Mesendoderm (in vitro differentiated cells): Measurements from ENCODE around the gene S100A7.
"Not testable (repeated sequence)": the region's sequence is repeated elsewhere in the genome, so short reads cannot be mapped to it uniquely, and the experiment has no call there.

Source experiments
- DNase-seq: peaks from one replicate; pipeline ENCODE4 v3.0.0; 2013
- H2AK5ac ChIP-seq: 2 replicates; pipeline ENCODE4 v1.6.1; 2013; ENCODE audit warnings: low read length, inconsistent platforms
- H2BK120ac ChIP-seq: 2 replicates; pipeline ENCODE4 v1.6.1; 2013; ENCODE audit warnings: low read depth, mild to moderate bottlenecking, low read length, moderate library complexity, mixed read lengths
- H2BK15ac ChIP-seq: replicated peaks from 2 replicates; pipeline ENCODE4 v1.6.1; 2013; ENCODE audit warnings: low read depth, mild to moderate bottlenecking, moderate library complexity
- H2BK5ac ChIP-seq: 2 replicates; pipeline ENCODE4 v1.6.1; 2013; ENCODE audit warnings: low read length, inconsistent platforms
- H3K18ac ChIP-seq: 2 replicates; pipeline ENCODE4 v1.6.1; 2013; ENCODE audit warnings: mild to moderate bottlenecking, low read length, mixed read lengths
- H3K23ac ChIP-seq: one replicate; pipeline ENCODE4 v1.6.1; 2013; ENCODE audit warnings: low read length
- H3K27ac ChIP-seq: 2 replicates; pipeline ENCODE4 v1.5.1; 2013; ENCODE audit warnings: low read depth, mild to moderate bottlenecking, inconsistent platforms, low read length, moderate library complexity
- H3K27me3 ChIP-seq: 2 replicates; pipeline ENCODE4 v1.6.1; 2013; ENCODE audit warnings: low read length, control low read depth, mild to moderate bottlenecking, inconsistent platforms; ENCODE audit not compliant: insufficient read depth, poor library complexity
- H3K36me3 ChIP-seq: 2 replicates; pipeline ENCODE4 v1.6.1; 2013; ENCODE audit warnings: low read length, inconsistent platforms; ENCODE audit not compliant: control insufficient read depth, insufficient read depth
- H3K4ac ChIP-seq: one replicate; pipeline ENCODE4 v1.6.1; 2013; ENCODE audit warnings: low read depth, mild to moderate bottlenecking, low read length, moderate library complexity
- H3K4me1 ChIP-seq: 2 replicates; pipeline ENCODE4 v1.6.1; 2013; ENCODE audit warnings: low read depth, low read length, inconsistent platforms; ENCODE audit not compliant: control insufficient read depth
- H3K4me2 ChIP-seq: 2 replicates; pipeline ENCODE4 v1.6.1; 2013; ENCODE audit warnings: low read length
- H3K4me3 ChIP-seq: 2 replicates; pipeline ENCODE4 v1.5.1; 2013; ENCODE audit warnings: mild to moderate bottlenecking, low read length
- H3K56ac ChIP-seq: one replicate; pipeline ENCODE4 v1.6.1; 2013; ENCODE audit warnings: low read length
- H3K79me1 ChIP-seq: 2 replicates; pipeline ENCODE4 v1.6.1; 2013; ENCODE audit warnings: low read length, inconsistent platforms
- H3K79me2 ChIP-seq: 2 replicates; pipeline ENCODE4 v1.6.1; 2013; ENCODE audit warnings: mild to moderate bottlenecking, low read length; ENCODE audit not compliant: control insufficient read depth, insufficient read depth
- H3K9ac ChIP-seq: 2 replicates; pipeline ENCODE4 v1.6.1; 2013; ENCODE audit warnings: low read length, inconsistent platforms
- H4K5ac ChIP-seq: one replicate; pipeline ENCODE4 v1.6.1; 2013; ENCODE audit warnings: low read length
- H4K8ac ChIP-seq: one replicate; pipeline ENCODE4 v1.6.1; 2013; ENCODE audit warnings: low read depth, mild to moderate bottlenecking, control low read depth, low read length, moderate library complexity
- WGBS: extraction: QIAGEN DNeasy Blood & Tissue Kit; methylation state at CpG from one replicate; pipeline ENCODE4 v1.1.7; 2013; ENCODE audit warnings: low lambda C conversion rate, missing lambda C conversion rate; ENCODE audit not compliant: insufficient coverage; ENCODE audit errors: extremely low coverage; 5-methylcytosine and 5-hydroxymethylcytosine counted together

Gene S100A7

DNA sequence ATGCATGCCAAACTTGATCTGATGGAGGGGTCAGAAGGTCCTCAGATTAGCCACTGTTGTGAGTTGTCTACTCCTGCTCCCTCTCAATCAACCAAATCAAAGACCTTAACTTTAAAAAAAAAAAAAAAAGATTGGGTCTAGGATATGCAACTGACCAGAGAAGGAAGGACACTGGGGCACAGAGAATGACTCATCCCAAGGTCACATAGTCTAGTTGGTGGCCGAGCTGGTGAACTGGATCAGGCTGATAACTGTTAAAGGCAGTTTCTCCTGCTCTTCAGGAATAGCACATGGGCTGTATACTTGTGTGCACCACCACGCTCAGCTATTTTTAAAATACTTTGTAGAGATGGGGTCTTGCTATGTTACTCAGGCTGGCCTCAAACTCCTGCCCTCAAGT, 14.8 kb upstream of the S100A7 start:
- Histone ChIP-seq H3K79me2 (no peaks in the 10 kb centered on the region), H2AK5ac (no peak overlapping the region), H2BK5ac (no peak overlapping the region), H3K4ac (no peak overlapping the region), H3K4me2 (no peak overlapping the region), H3K56ac (no peak overlapping the region), H3K9ac (no peak overlapping the region), H3K36me3 (no peaks in the 10 kb centered on the region), H2BK120ac (no peak overlapping the region), H3K18ac (no peak overlapping the region), H4K8ac (no peak overlapping the region), H3K27ac (no peak overlapping the region), H3K27me3 (no peaks in the 10 kb centered on the region), H3K23ac (no peak overlapping the region), H2BK15ac (no peak overlapping the region), H3K4me3 (no peak overlapping the region), H4K5ac (no peak overlapping the region), H3K4me1 (peaks cover 4% of the 10 kb centered on the region), H3K79me1 (no peaks in the 10 kb centered on the region)
- no peak for DNase-seq
- WGBS = no CpG with 5 or more reads among the region's 2 CpGs

DNA sequence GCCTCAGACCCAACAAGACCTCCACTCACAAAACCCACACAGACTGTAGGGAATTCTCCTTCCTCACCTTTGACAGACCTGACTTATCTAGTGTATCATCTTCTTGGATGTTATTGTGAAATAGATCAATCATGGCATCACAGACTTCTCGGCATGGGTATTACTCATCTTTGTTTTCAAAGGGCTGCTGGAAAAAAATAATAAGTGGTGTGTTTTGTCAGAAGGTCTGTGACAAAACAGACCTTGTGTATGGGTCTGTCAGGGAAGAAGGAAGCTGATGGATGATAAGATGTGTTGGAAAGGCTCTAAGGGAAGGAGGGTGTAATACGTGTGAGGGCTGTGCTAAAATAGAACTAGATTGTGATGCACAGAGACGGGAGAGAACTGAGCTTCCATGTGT, 13.9 kb upstream of the S100A7 start:
- Histone ChIP-seq H3K9ac (no peak overlapping the region), H3K23ac (no peak overlapping the region), H2BK120ac (no peak overlapping the region), H3K79me1 (no peaks in the 10 kb centered on the region), H3K4ac (no peak overlapping the region), H4K8ac (no peak overlapping the region), H3K27ac (no peak overlapping the region), H3K18ac (no peak overlapping the region), H3K36me3 (no peaks in the 10 kb centered on the region), H2AK5ac (no peak overlapping the region), H2BK5ac (no peak overlapping the region), H3K79me2 (no peaks in the 10 kb centered on the region), H3K4me3 (no peak overlapping the region), H3K4me1 (peaks cover 4% of the 10 kb centered on the region), H2BK15ac (no peak overlapping the region), H3K4me2 (no peak overlapping the region), H4K5ac (no peak overlapping the region), H3K27me3 (no peaks in the 10 kb centered on the region), H3K56ac (no peak overlapping the region)
- WGBS = no CpG with 5 or more reads among the region's 3 CpGs
- no peak for DNase-seq

DNA sequence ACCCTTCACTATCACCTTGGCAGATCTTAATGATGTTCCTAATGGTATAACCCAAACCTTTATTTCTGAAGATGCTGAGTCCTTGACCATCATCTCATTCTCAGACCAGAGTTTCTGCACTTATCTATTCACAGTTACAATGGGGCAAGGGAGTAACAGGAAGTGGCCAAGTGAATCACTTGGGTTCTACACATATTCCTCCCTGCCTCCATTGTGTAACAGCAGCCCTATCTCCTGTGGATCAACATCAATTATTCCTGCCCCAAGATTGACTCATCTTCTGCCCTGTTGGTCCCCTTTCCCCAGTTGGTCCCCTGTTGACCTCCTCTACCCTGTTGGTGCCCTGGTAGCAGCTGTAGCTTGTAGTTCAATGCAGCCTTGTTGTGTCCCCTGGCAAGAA, 10.3 kb upstream of the S100A7 start:
- Histone ChIP-seq H2AK5ac (no peak overlapping the region), H3K9ac (no peak overlapping the region), H2BK5ac (no peak overlapping the region), H3K56ac (no peak overlapping the region), H3K23ac (no peak overlapping the region), H2BK15ac (no peak overlapping the region), H3K4me3 (no peak overlapping the region), H3K4me1 (no peaks in the 10 kb centered on the region), H3K79me2 (no peaks in the 10 kb centered on the region), H3K18ac (no peak overlapping the region), H2BK120ac (no peak overlapping the region), H3K4ac (no peak overlapping the region), H3K79me1 (no peaks in the 10 kb centered on the region), H3K4me2 (no peak overlapping the region), H3K27ac (no peak overlapping the region), H3K36me3 (no peaks in the 10 kb centered on the region), H3K27me3 (no peaks in the 10 kb centered on the region), H4K8ac (no peak overlapping the region), H4K5ac (no peak overlapping the region)
- no peak for DNase-seq

DNA sequence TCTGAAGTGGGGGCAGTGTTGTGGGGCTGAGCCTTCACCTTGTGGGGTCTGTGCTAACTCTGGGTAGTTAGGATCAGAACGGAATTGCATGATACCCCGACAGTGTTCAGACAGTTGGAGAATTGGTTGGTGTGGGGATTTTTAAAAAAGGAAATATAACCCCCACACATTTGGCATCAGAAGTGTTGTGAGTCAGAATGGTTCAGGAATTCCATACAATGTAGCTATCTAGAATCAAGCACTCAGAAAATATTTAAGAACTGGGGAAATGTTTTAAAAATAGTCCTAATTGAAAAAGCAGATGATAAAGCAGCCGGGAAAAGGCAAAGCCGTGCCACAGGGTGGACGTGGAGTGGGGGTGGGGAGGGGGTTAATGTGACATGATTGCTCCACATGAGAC, 6.5 kb upstream of the S100A7 start:
- H3K4me3 ChIP-seq = no peak overlapping the region
- H3K36me3 ChIP-seq = no peaks in the 10 kb centered on the region
- no peak overlapping the region for H3K23ac ChIP-seq
- no peak overlapping the region for H4K5ac ChIP-seq
- no peak overlapping the region for H3K4me2 ChIP-seq
- no peak overlapping the region for H3K4ac ChIP-seq
- H3K9ac ChIP-seq = no peak overlapping the region
- no peak overlapping the region for H2BK5ac ChIP-seq
- DNase-seq = no peak
- H3K27ac ChIP-seq = no peak overlapping the region
- peak overlapping the region; percentile 25 for H3K56ac ChIP-seq
- no peak overlapping the region for H2BK120ac ChIP-seq
- H3K4me1 ChIP-seq = no peaks in the 10 kb centered on the region
- H2BK15ac ChIP-seq = no peak overlapping the region
- H2AK5ac ChIP-seq = no peak overlapping the region
- H3K79me2 ChIP-seq = no peaks in the 10 kb centered on the region
- H3K18ac ChIP-seq = no peak overlapping the region
- no peaks in the 10 kb centered on the region for H3K79me1 ChIP-seq
- H3K27me3 ChIP-seq = no peaks in the 10 kb centered on the region
- no peak overlapping the region for H4K8ac ChIP-seq
- no CpG with 5 or more reads among the region's 5 CpGs for WGBS

DNA sequence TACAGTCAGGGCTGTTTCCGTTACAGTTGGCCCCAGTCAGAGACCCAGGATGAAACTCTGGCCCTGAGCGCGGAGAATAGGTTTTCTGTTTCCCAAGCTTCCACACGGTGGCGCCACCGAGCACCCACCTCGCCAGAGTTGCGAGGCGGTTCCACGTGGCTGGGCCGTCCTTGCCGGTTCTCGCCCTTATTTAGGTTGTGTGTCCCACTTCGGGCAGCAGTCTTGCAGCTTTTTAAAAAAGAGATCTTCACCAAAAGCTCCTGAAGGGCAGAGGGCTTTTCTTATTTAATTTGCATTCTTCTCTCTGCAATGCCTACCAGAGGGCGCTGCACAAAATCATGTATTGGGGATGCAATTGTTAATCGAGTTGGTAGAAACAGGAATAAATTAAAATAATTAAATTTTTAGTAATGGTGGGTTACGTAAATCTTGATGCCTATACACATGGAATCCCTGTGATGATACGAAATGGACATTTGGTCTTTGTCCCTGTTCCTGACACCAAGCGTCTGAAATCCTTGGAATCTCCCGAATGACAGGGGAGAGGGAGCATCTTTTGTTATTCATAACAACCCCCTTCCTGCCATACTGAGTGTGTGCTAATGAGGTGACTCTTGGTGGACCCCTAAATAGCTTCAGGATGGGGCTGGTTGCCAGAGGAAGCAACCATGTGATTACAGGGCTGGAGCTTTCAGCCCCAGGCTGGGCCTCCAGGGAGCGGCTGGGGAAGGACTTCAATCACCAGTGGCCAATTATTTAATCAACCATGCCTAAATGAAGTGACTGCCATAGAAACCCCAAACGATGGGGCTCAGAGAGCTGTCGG, 5.6 kb upstream of the S100A7 start:
- Histone ChIP-seq H3K23ac (no peak overlapping the region), H3K36me3 (no peaks in the 10 kb centered on the region), H3K56ac (no peak overlapping the region), H3K4me2 (no peak overlapping the region), H3K4me3 (no peak overlapping the region), H3K27me3 (no peaks in the 10 kb centered on the region), H2AK5ac (no peak overlapping the region), H3K79me2 (no peaks in the 10 kb centered on the region), H3K27ac (no peak overlapping the region), H2BK15ac (no peak overlapping the region), H4K8ac (no peak overlapping the region), H2BK120ac (no peak overlapping the region), H3K9ac (no peak overlapping the region), H4K5ac (no peak overlapping the region), H3K18ac (peak overlapping the region; percentile 70), H2BK5ac (no peak overlapping the region), H3K4me1 (no peaks in the 10 kb centered on the region), H3K4ac (no peak overlapping the region), H3K79me1 (no peaks in the 10 kb centered on the region)
- WGBS = no CpG with 5 or more reads among the region's 23 CpGs
- DNase-seq = peak; percentile 79

DNA sequence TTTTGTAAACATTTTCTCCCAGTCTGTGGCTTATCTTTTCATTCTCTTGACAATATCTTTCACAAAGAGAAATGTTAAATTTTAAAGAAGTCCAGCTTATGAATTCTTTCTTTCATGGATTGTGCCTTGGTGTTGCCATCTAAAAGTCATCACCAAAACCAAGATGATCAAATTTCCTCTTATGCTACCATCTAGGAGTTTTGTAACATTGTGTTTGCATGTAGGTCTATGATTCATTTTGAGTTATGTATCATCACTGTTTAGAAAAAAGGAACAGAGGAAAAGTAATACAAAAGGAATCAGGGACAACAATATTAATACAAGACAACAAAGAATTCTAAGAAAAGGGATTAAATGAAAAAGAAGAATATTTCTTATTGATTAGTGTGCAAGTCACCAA, 2.3 kb upstream of the S100A7 start:
- not testable (repeated sequence) for H3K4me1 ChIP-seq, H3K18ac ChIP-seq, H3K27ac ChIP-seq, H3K4ac ChIP-seq, H2BK5ac ChIP-seq, H3K56ac ChIP-seq, H3K79me1 ChIP-seq, H4K5ac ChIP-seq, H3K9ac ChIP-seq, H3K4me3 ChIP-seq, H3K36me3 ChIP-seq, H2AK5ac ChIP-seq, H3K4me2 ChIP-seq, H3K79me2 ChIP-seq, DNase-seq, H3K23ac ChIP-seq, H2BK120ac ChIP-seq, H3K27me3 ChIP-seq, H2BK15ac ChIP-seq, H4K8ac ChIP-seq
